GM18867 (cell line): ENCODE results near the gene MEIS2.
A peak's percentile ranks its signal among the peaks of the same experiment; 100 is the strongest.
"Not testable (repeated sequence)": the region's sequence is repeated elsewhere in the genome, so short reads cannot be mapped to it uniquely, and the experiment has no call there.

Experiments used
- ATAC-seq: cut with Tn5 transposase; IDR thresholded peaks from one replicate; pipeline ENCODE4 v1.9.1; 2021; ENCODE audit warnings: mild to moderate bottlenecking, moderate library complexity; ENCODE audit not compliant: unreplicated experiment

The MEIS2 gene

DNA sequence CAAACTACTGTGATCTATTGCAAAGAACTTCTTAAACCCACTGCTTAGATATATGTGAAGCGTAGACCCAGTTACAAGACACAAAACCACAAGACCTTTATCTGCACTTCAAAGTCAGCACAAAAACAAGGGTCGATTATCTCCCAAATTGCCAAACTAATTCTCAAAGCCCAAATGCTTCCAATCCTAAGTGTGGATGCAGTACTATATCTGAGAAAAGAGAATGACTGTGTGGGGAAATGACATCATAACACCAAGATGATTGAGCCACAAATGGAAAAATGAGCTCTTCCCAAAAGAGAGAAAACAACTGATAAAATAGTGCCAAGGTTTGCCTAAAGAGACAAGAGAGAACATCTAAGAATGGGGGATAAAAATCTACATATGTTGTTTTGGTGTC, 86.2 kb downstream of the MEIS2 start:
- no peak for ATAC-seq

DNA sequence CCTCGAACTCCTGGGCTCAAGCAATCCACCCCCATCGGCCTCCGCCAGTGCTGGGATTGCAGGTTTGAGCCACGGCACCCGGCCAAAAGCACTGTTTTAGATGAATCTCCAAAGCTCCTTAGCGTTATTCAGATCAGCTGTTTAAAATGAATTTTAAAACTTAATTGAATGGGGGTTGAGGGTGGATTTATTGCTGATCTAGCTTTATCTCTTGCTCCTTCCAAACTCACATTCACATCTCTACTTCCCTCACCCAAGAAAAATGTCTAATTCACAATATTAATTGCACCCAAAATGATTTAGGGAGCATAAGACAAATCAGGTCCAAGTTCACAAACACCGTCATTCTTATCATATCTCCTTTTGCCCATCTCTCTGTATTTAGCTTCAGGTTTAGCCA, 89.8 kb downstream of the MEIS2 start:
- no peak for ATAC-seq

DNA sequence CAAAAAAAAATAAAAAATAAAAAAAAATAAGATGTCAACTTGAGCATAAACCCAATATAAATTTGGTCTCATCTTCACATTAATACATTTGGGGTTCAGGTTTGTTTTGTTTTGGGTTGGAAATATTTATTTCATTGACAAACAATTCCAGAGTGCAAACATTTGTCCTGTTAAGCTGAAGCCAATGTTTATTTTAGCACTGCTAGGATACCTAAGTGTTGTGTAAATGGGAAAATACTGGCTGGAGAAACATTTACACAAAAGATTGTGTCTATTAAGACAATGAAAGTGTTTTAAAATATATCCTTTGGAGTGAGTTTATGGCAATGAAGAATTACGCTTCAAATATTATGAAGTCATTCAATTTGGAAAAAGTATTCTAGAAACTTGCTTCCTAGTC, 91.1 kb downstream of the MEIS2 start:
- ATAC-seq, result no peak

DNA sequence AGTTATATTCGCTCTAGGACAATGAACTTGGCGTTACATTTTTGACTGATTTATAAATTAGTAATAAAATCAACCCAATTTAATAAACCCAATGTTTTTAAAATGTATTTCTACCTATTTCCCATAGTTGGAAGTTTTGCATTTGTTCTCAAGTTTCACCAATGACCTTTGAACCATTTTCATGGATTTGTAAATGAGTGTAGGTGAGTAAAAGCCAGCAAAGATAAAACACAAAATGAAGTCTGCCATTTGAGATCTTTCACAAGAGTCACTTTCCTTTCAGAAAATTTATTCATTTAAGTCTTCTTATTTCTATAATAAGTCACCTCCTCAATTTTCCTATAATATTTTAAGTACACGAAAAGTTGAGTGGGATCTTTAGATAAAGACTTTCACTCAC, 92.1 kb downstream of the MEIS2 start:
- no peak for ATAC-seq

- no peak for ATAC-seq
Observed at GRCh38 chr15:37007301-37007700, 93.0 kb downstream of the MEIS2 start.

DNA sequence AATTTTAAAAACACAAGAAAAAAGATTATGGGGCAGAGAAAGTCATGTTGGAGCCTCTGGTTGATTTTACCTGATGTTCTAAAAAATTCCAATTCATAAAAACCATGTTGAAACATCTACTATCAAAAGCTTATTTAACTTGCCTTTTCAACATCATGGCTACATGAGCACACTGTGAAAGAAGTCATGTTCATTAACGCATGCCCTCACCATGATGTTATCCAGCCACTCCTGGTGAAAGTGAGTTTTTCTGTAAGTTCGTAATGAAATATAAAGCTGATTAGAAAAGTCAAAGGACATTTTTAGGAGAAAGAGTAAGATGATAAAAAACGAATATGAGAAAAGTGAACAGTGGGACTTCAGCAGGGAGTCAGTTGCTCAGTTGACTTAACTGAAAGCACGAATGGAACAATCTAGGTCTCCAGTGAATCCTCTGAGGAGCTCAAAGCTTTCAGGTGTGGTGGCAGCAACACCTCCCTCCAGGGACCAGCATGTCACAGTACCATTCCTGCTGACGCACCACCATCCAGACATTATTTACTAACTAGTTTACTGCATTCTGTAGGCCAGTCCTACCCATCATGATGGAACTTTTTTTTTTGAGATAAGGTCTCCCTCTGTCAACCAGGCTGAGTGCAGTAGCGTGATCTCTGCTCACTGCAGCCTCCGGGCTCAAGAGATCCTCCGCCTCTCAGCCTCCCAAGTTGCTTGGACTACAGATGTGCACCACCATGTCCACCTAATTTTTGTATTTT, 95.2 kb downstream of the MEIS2 start:
- ATAC-seq, result no peak

DNA sequence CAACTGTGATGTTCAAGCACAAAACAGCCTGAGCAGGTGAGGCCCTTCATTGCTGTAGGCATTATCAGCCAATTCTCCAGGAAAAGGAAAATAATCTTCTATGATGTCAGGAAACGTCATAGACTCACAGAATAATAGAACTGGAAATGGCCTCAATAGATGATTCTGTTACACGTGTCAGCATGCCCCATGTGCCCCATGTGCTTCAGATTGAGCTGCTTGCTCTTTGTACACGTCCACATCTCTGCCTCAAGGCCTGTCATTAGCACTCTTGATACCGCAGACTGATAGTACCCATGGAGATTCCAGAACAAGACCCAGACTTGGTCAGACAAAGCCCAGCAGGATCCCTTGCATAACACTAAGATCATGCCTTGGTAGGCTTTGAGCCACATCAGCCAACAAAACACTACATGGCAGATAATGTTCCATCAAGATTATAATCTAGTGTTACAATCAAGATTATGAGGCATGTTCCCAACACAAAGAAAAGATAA, 95.9 kb downstream of the MEIS2 start:
- no peak for ATAC-seq

DNA sequence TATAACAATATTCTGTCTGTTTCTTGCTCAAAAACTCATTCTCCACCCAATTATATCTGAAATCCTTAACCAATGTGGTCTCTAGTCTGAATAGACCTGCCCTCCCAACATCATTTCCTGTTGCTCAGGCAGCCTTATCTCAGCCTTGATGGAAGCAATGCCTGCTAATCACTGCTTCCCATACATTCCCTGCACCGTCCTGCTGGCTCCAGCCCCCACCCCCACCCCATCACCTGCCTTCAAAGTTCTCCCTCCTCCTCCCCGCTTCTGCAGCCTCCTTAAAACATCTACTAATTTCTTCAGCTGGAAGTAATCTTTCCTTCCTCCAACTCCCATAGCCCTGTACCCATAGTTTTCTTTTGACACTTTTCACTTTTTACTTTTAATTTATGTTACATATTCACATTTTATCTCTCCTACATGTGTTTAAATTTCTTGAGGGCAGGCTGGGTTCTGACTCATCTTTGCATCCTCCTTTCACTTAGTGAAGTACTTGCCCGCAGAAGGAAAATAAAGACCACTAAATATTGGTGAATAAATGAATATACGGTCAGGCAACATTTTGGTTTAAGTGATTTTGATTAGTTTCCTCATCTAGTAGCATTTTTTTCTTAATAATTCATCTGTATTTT, 98.2 kb downstream of the MEIS2 start:
- ATAC-seq, result no peak

DNA sequence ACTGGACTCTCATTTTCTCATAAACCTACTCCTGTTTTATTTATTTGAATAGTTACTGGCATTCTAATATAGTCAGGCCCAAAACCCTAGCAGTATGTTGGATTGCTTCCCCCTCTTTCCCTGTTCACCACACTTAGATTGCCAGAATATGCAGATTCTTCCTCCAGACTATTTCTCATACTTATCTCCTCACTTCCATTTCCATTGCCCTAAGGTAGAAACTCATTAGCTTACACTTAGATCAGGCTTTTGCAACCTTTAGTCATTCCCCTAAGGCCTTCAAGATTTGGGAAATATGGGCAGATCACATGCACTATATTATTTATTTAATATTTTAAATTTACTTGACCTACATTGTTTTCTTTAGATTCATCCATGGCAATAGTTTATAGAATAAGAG, 98.9 kb downstream of the MEIS2 start:
- no peak for ATAC-seq

- no peak for ATAC-seq
Observed at GRCh38 chr15:36999778-37000177, 100.6 kb downstream of the MEIS2 start.

- no peak for ATAC-seq
Observed at GRCh38 chr15:36996538-36997181, 103.7 kb downstream of the MEIS2 start.

DNA sequence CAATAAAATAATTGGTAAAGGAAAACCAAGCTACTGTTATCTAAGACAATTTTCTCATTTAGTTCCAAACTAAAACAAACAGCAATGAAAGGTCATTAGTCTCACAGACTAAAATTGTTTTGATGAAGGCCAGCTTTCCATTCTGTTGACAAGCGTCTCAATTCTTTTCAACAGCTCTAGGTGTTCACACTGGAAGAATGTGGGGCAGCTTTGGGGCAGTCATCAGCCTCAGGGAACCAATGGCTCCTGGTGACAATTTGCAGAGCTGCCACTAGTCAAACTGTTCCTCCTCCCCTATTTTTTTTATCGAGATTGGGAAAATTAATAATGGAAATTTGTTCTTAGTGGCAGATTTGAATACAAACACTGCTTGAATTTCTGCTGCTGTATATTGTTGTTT, 104.2 kb downstream of the MEIS2 start:
- ATAC-seq, result no peak

DNA sequence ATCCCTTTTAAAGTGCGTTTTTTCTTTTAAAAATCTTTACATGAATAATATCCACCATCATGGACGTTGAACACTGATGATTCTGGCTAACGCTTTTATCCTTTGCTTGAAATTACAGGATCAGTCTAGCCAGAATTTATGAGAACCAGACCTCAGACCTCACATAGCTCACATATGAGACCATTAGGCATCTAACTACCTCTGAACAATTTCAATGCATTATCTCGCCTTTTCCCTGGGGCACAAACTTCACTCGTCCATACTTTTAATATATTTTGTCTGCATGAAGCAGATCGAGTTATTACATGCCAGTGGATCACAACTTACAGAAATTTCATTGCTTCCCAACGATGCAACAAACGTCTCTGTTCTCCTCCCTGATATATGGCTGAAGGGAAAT, 105.6 kb downstream of the MEIS2 start:
- ATAC-seq, result no peak

- ATAC-seq, result no peak
Observed at GRCh38 chr15:36992454-36992853, 107.9 kb downstream of the MEIS2 start.

DNA sequence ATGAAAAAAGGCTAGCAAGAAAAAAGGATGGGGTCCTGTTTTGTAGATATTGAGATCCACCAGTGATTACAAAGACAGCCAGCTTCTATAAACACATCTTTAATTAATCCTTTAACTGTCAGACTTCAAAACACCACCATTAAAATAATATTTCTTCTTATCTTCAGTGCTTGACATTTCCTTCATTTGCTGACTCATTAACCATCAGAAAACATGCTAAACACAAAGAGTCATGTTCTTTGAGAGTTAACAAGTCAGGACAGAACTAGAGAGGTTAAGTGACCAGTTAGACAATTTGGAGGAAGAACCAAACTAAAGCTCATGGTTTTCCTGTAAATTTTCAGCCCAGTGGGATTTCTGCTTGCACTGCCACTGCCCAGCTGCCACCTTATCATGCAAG, 111.4 kb downstream of the MEIS2 start:
- no peak for ATAC-seq

GRCh38 chr15:36982430-36982829, 117.9 kb downstream of the MEIS2 start:
- no peak for ATAC-seq

DNA sequence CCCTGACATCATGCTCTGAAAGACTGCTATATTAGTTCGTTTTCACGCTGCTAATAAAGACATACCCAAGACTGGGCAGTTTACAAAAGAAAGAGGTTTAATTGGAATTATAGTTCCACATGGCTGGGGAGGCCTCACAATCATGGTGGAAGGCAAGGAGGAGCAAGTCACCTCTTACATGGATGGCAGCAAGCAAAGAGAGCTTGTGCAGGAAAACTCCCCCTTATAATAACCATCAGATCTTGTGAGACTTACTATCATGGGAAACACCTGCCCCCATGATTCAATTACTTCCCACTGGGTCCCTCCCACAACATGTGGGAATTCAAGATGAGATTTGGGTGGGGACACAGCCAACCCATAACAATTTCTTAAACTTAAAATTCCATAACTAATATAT, 120.1 kb downstream of the MEIS2 start:
- not testable (repeated sequence) for ATAC-seq

DNA sequence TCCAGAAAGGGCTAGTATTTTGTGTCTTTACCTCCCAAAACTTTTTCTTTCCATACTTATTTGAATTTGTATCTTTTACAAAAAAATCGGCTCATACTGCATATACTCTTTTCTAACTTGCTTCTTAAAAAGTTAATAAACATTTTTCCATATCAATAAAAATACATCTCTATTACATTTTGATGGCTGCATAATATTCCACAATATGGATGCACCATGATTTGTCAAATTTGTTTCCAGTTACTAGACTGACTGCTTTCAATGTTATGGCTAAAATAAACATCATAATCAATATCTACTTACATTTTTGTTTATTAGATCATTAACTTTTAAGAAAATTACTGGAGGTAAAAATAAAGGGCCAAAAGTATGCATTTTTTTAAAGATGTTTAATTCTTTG, 121.7 kb downstream of the MEIS2 start:
- no peak for ATAC-seq

GRCh38 chr15:36978126-36978525, 122.2 kb downstream of the MEIS2 start:
- ATAC-seq, result no peak

- ATAC-seq, result no peak
Observed at GRCh38 chr15:36977659-36978058, 122.7 kb downstream of the MEIS2 start.

- ATAC-seq, result peak; percentile 60
Observed at GRCh38 chr15:36972704-36973103, 127.6 kb downstream of the MEIS2 start.

DNA sequence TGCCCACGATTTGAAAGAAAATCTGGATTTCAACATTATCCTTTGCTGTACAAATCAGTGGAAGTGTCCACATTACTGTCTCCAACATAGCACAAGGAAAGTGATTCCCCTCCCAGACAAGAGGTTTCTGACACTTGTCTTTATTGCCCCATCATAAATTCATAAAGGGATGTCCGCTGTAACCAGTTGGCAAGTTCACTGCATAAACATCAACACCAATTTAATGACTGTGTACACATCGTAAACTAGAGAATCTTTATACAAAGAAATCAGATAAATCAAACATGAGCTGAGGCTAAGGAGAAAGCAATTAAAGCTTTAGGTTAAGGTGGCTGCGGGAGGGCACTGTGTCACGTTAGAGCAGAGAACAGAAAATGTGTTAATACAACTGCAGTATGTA, 129.8 kb downstream of the MEIS2 start:
- ATAC-seq, result no peak
